ENCODE data around the gene PDGFC.

GRCh38 chr4:156773648-156774357 is 197.8 kb downstream of the PDGFC start:
- TF ChIP-seq CTCF (IDR thresholded peaks at IDR 0.05; ENCODE audit: low read length) (no peak), EZH2 (optimal IDR thresholded peaks at IDR 0.05; ENCODE audit: low read depth, low read length) (no peak)

All from MM.1S (cell line).